Panc1 (cell line): ENCODE measurements around the gene ASIC1. TPM values are rescaled to one million over a fixed set of nuclear protein-coding genes. Genes with fewer than 3 reads are reported as not detected.

Source experiments
- ATAC-seq: fragments of 200-7000 bp; cut with Tn5 transposase; 2 replicates; pipeline ENCODE4 v1.9.1; 2020; ENCODE audit warnings: mild to moderate bottlenecking, moderate library complexity
- BruUV-seq: library from RNA; stranded (reverse); fragments of 400-500 nt; replicated peaks from 2 replicates; lab custom pipeline; 2021; lab: Mats Ljungman, UMichigan
- CTCF ChIA-PET: fragments of 300-600 bp; sonication (Branson Sonifier 250); formaldehyde crosslinking; loops from one replicate; lab custom pipeline; 2022; ENCODE audit warnings: antibody characterized with exemption; lab: Charles Lee
- POLR2A ChIA-PET: fragments of 300-600 bp; sonication (Branson Sonifier 250); formaldehyde crosslinking; loops from one replicate; lab custom pipeline; 2022; ENCODE audit warnings: antibody characterized with exemption; lab: Charles Lee
- DNase-seq: peaks from one replicate; pipeline ENCODE4 v3.0.0-alpha.2; 2010; ENCODE audit warnings: low read depth, low spot score
- H3K27ac ChIP-seq: 2 replicates; pipeline ENCODE4 v1.5.1; 2011; ENCODE audit warnings: mild to moderate bottlenecking, low read length, inconsistent platforms
- H3K27me3 ChIP-seq: fragments of 200-500 bp; sonication (Bioruptor generic); 2 replicates; pipeline ENCODE4 v1.6.0; 2014; ENCODE audit warnings: low read length, inconsistent platforms; ENCODE audit not compliant: control insufficient read depth, insufficient read depth
- H3K36me3 ChIP-seq: fragments of 200-500 bp; sonication (Bioruptor generic); 2 replicates; pipeline ENCODE4 v1.5.1; 2014; ENCODE audit warnings: inconsistent platforms, mild to moderate bottlenecking, low read length, moderate library complexity; ENCODE audit not compliant: control insufficient read depth, insufficient read depth
- H3K4me1 ChIP-seq: 2 replicates; pipeline ENCODE4 v1.5.1; 2011; ENCODE audit warnings: inconsistent platforms, mild to moderate bottlenecking, low read length, moderate library complexity; ENCODE audit not compliant: control insufficient read depth, insufficient read depth
- H3K4me3 ChIP-seq, 2 experiments: 2 replicates each; pipeline ENCODE4 v1.5.1; 2011 to 2012; ENCODE audit warnings: low read depth in 2 of 2, low read length in 2 of 2, mild to moderate bottlenecking in 2 of 2, inconsistent platforms in 1 of 2, moderate library complexity in 1 of 2
- H3K9me3 ChIP-seq: fragments of 200-500 bp; sonication (Bioruptor generic); 2 replicates; pipeline ENCODE4 v1.5.1; 2014; ENCODE audit warnings: low read depth, mild to moderate bottlenecking, inconsistent platforms, low read length, moderate library complexity; ENCODE audit not compliant: control insufficient read depth, insufficient read depth
- CTCF ChIP-seq: fragments of 450-650 bp; IDR thresholded peaks from 2 replicates; pipeline ENCODE4 v1.5.1; 2017; ENCODE audit warnings: mild to moderate bottlenecking
- POLR2AphosphoS5 ChIP-seq: IDR thresholded peaks from 2 replicates; pipeline ENCODE4 v1.6.1; 2012; ENCODE audit warnings: mild to moderate bottlenecking, low read depth, low read length, moderate library complexity
- REST ChIP-seq, 2 experiments: IDR thresholded peaks; 2 replicates each; pipeline ENCODE4 v1.6.1; 2011 to 2012; ENCODE audit warnings: low read depth in 2 of 2, control low read depth in 1 of 2, low read length in 1 of 2, mild to moderate bottlenecking in 1 of 2, moderate library complexity in 1 of 2; ENCODE audit not compliant: insufficient read depth in 1 of 2
- SIN3A ChIP-seq: IDR thresholded peaks from 2 replicates; pipeline ENCODE4 v1.6.1; 2012; ENCODE audit warnings: low read depth, mild to moderate bottlenecking, low read length, moderate library complexity, borderline replicate concordance; ENCODE audit not compliant: insufficient read depth
- TCF7L2 ChIP-seq: IDR thresholded peaks from 2 replicates; pipeline ENCODE4 v1.6.1; 2011; ENCODE audit warnings: mild to moderate bottlenecking, low read depth, low read length, inconsistent platforms
- in situ Hi-C: cut with HindIII; loops from 2 replicates; pipeline ENCODE4 v1.10.0; 2016; ENCODE audit warnings: low sequenced_read_pairs, low pct_unique_long_range_greater_than_20kb
- intact Hi-C: fragments of 100-400 bp; cut with micrococcal nuclease; formaldehyde crosslinking; loops from one replicate; pipeline ENCODE4 v1.10.0; 2022; ENCODE audit not compliant: unreplicated experiment
- total RNA-seq: library from RNA; stranded (reverse); gene quantifications from one replicate; pipeline ENCODE4 v1.2.1, GENCODE V29; 2021; ENCODE audit not compliant: unreplicated experiment

The ASIC1 gene
- total RNA-seq, 1 experiment from 2014 or later: 13.5 TPM

- H3K27me3 ChIP-seq: no peaks in the 10 kb centered on the region
- H3K4me3 ChIP-seq: no peak overlapping the region
- intact Hi-C loops: loop anchor here (10.0 kb wide), 1 partner anchor 185 kb away; no protein-coding TSS in a partner anchor
- no peaks in the 10 kb centered on the region for H3K9me3 ChIP-seq
- DNase-seq (no peak), ATAC-seq (no peak)
- BruUV-seq: no TSS peak
- H3K27ac ChIP-seq: no peak overlapping the region
- no peaks in the 10 kb centered on the region for H3K36me3 ChIP-seq
- ChIA-PET POLR2A (interaction anchor here (0.6 kb wide), 1 partner anchor 20 kb away, joined by 9 read pairs; no protein-coding TSS in a partner anchor), CTCF (interaction anchor here (0.6 kb wide), 4 partner anchors 25 to 271 kb away, joined by 3 to 5 read pairs (median 4); no protein-coding TSS in a partner anchor)
- H3K4me1 ChIP-seq: no peaks in the 10 kb centered on the region
- TF ChIP-seq REST (IDR thresholded peaks at IDR 0.05; ENCODE audit: insufficient read depth in 1 of 2, low read depth in 2 of 2, low read length in 1 of 2) (no peak), CTCF (no peak), SIN3A (no peak), TCF7L2 (no peak), POLR2AphosphoS5 (no peak)
- in situ Hi-C loops: no loop called here
Measured at GRCh38 chr12:50049254-50050118, 7.9 kb upstream of the ASIC1 start.

- no peaks in the 10 kb centered on the region for H3K9me3 ChIP-seq
- no peak overlapping the region for H3K4me3 ChIP-seq
- no peak for DNase-seq
- H3K4me1 ChIP-seq: no peaks in the 10 kb centered on the region
- in situ Hi-C loops: no loop called here
- BruUV-seq: no TSS peak
- CTCF ChIA-PET: interaction anchor here (0.6 kb wide), 4 partner anchors 25 to 272 kb away, joined by 3 to 5 read pairs (median 4); no protein-coding TSS in a partner anchor
- POLR2A ChIA-PET: interaction anchor here (0.6 kb wide), 1 partner anchor 20 kb away, joined by 9 read pairs; no protein-coding TSS in a partner anchor
- H3K27me3 ChIP-seq: no peaks in the 10 kb centered on the region
- TF ChIP-seq SIN3A: no peak
- TF ChIP-seq POLR2AphosphoS5: no peak
- TF ChIP-seq CTCF: no peak
- TF ChIP-seq TCF7L2: no peak
- TF ChIP-seq REST (IDR thresholded peaks at IDR 0.05; ENCODE audit: insufficient read depth in 1 of 2, low read depth in 2 of 2, low read length in 1 of 2): no peak
- no peaks in the 10 kb centered on the region for H3K36me3 ChIP-seq
- intact Hi-C loops: loop anchor here (10.0 kb wide), 1 partner anchor 185 kb away; no protein-coding TSS in a partner anchor
- ATAC-seq: no peak
- no peak overlapping the region for H3K27ac ChIP-seq
Measured at GRCh38 chr12:50050119-50050385, 7.3 kb upstream of the ASIC1 start.
